ENCODE measurements around the gene AOAH.
"Not testable (repeated sequence)": the region's sequence is repeated elsewhere in the genome, so short reads cannot be mapped to it uniquely, and the experiment has no call there.

AOAH gene

GRCh38 chr7:36724996-36725395 is 702 bp upstream of the AOAH start:
- no peaks in the 10 kb centered on the region for H3K36me3 ChIP-seq
- H3K27me3 ChIP-seq = no peaks in the 10 kb centered on the region
- no peaks in the 10 kb centered on the region for H3K9me3 ChIP-seq
- no peak for DNase-seq
- H3K4me3 ChIP-seq (ENCODE audit: low read depth, low read length) = no peak overlapping the region
- TF ChIP-seq CTCF (IDR thresholded peaks at IDR 0.05; ENCODE audit: low read depth, low read length) = no peak
- no peaks in the 10 kb centered on the region for H3K4me1 ChIP-seq

- Histone ChIP-seq H3K9me3 (no peaks in the 10 kb centered on the region), H3K36me3 (no peaks in the 10 kb centered on the region), H3K27me3 (no peaks in the 10 kb centered on the region), H3K4me1 (no peaks in the 10 kb centered on the region), H3K4me3 (ENCODE audit: low read depth, low read length) (no peak overlapping the region)
- no peak for DNase-seq
- TF ChIP-seq CTCF (IDR thresholded peaks at IDR 0.05; ENCODE audit: low read depth, low read length) = no peak
Measured at GRCh38 chr7:36723291-36723690, 1.0 kb downstream of the AOAH start.

GRCh38 chr7:36719083-36719632 is 5.1 kb downstream of the AOAH start:
- Histone ChIP-seq H3K27me3 (no peaks in the 10 kb centered on the region), H3K9me3 (no peaks in the 10 kb centered on the region), H3K36me3 (no peaks in the 10 kb centered on the region), H3K4me3 (ENCODE audit: low read depth, low read length) (no peak overlapping the region), H3K4me1 (no peaks in the 10 kb centered on the region)
- no peak for TF ChIP-seq CTCF (IDR thresholded peaks at IDR 0.05; ENCODE audit: low read depth, low read length)
- DNase-seq = no peak

- Histone ChIP-seq H3K27me3 (no peaks in the 10 kb centered on the region), H3K36me3 (no peaks in the 10 kb centered on the region)
Measured at GRCh38 chr7:36717586-36717985, 6.7 kb downstream of the AOAH start.

GRCh38 chr7:36716802-36717201 is 7.5 kb downstream of the AOAH start:
- H3K4me1 ChIP-seq = not testable (repeated sequence)

More at GRCh38 chr7:36717586-36717985, 6.7 kb downstream of the AOAH start:
- Histone ChIP-seq H3K4me3 (ENCODE audit: low read depth, low read length) (no peak overlapping the region), H3K9me3 (no peaks in the 10 kb centered on the region), H3K4me1 (no peaks in the 10 kb centered on the region)
- no peak for TF ChIP-seq CTCF (IDR thresholded peaks at IDR 0.05; ENCODE audit: low read depth, low read length)
- DNase-seq = no peak

GRCh38 chr7:36712015-36712414 is 12.3 kb downstream of the AOAH start:
- H3K4me3 ChIP-seq (ENCODE audit: low read depth, low read length) = no peak overlapping the region
- no peaks in the 10 kb centered on the region for H3K4me1 ChIP-seq
- no peak for TF ChIP-seq CTCF (IDR thresholded peaks at IDR 0.05; ENCODE audit: low read depth, low read length)
- H3K9me3 ChIP-seq = no peaks in the 10 kb centered on the region
- no peak for DNase-seq
- H3K36me3 ChIP-seq = no peaks in the 10 kb centered on the region
- H3K27me3 ChIP-seq = no peaks in the 10 kb centered on the region

More at GRCh38 chr7:36716802-36717201, 7.5 kb downstream of the AOAH start:
- H3K27me3 ChIP-seq; DNase-seq; H3K36me3 ChIP-seq; H3K9me3 ChIP-seq; H3K4me3 ChIP-seq (ENCODE audit: low read depth, low read length): not testable (repeated sequence)

GRCh38 chr7:36711256-36711655 is 13.0 kb downstream of the AOAH start:
- Histone ChIP-seq H3K36me3 (no peaks in the 10 kb centered on the region), H3K27me3 (no peaks in the 10 kb centered on the region), H3K4me3 (ENCODE audit: low read depth, low read length) (no peak overlapping the region), H3K9me3 (no peaks in the 10 kb centered on the region), H3K4me1 (no peaks in the 10 kb centered on the region)
- TF ChIP-seq CTCF (IDR thresholded peaks at IDR 0.05; ENCODE audit: low read depth, low read length) = no peak
- no peak for DNase-seq

Data from BE2C (cell line).